ENCODE measurements around the gene NFIC.

NFIC gene

GRCh38 chr19:3431760-3432397 lies 65.5 kb downstream of the NFIC start:
- H3K36me3 ChIP-seq = peaks cover 47% of the 10 kb centered on the region
- no peaks in the 10 kb centered on the region for H3K9me3 ChIP-seq (ENCODE audit: severe bottlenecking)
- no peak for TF ChIP-seq CTCF (IDR thresholded peaks at IDR 0.05; ENCODE audit: low read depth, low read length)
- no peak overlapping the region for H3K4me3 ChIP-seq (ENCODE audit: low read depth, low read length)
- H3K27ac ChIP-seq = no peak overlapping the region
- no peak for DNase-seq
- no peaks in the 10 kb centered on the region for H3K27me3 ChIP-seq (ENCODE audit: insufficient read depth, low read depth, severe bottlenecking)

- H3K36me3 ChIP-seq = peaks cover 48% of the 10 kb centered on the region
- no peaks in the 10 kb centered on the region for H3K27me3 ChIP-seq (ENCODE audit: insufficient read depth, low read depth, severe bottlenecking)
- no peak overlapping the region for H3K4me3 ChIP-seq (ENCODE audit: low read depth, low read length)
- H3K9me3 ChIP-seq (ENCODE audit: severe bottlenecking) = no peaks in the 10 kb centered on the region
- DNase-seq = no peak
- TF ChIP-seq CTCF (IDR thresholded peaks at IDR 0.05; ENCODE audit: low read depth, low read length) = no peak
- no peak overlapping the region for H3K27ac ChIP-seq
These were observed 66.9 kb downstream of the NFIC start for GRCh38 chr19:3433313-3433712.

- Histone ChIP-seq H3K36me3 (peaks cover 53% of the 10 kb centered on the region), H3K27me3 (ENCODE audit: insufficient read depth, low read depth, severe bottlenecking) (no peaks in the 10 kb centered on the region), H3K27ac (no peak overlapping the region), H3K4me3 (ENCODE audit: low read depth, low read length) (no peak overlapping the region), H3K9me3 (ENCODE audit: severe bottlenecking) (no peaks in the 10 kb centered on the region)
- DNase-seq = no peak
- TF ChIP-seq CTCF (IDR thresholded peaks at IDR 0.05; ENCODE audit: low read depth, low read length) = no peak
These were observed 67.6 kb downstream of the NFIC start for GRCh38 chr19:3433805-3434540.

GRCh38 chr19:3434630-3435553 lies 68.5 kb downstream of the NFIC start:
- peaks cover 53% of the 10 kb centered on the region for H3K36me3 ChIP-seq
- TF ChIP-seq CTCF (IDR thresholded peaks at IDR 0.05; ENCODE audit: low read depth, low read length) = no peak
- H3K9me3 ChIP-seq (ENCODE audit: severe bottlenecking) = no peaks in the 10 kb centered on the region
- no peak for DNase-seq
- no peak overlapping the region for H3K27ac ChIP-seq
- no peaks in the 10 kb centered on the region for H3K27me3 ChIP-seq (ENCODE audit: insufficient read depth, low read depth, severe bottlenecking)
- no peak overlapping the region for H3K4me3 ChIP-seq (ENCODE audit: low read depth, low read length)

- no peaks in the 10 kb centered on the region for H3K9me3 ChIP-seq (ENCODE audit: severe bottlenecking)
- H3K36me3 ChIP-seq = peaks cover 51% of the 10 kb centered on the region
- DNase-seq = peak; percentile 78
- no peak overlapping the region for H3K27ac ChIP-seq
- H3K27me3 ChIP-seq (ENCODE audit: insufficient read depth, low read depth, severe bottlenecking) = no peaks in the 10 kb centered on the region
- no peak overlapping the region for H3K4me3 ChIP-seq (ENCODE audit: low read depth, low read length)
- TF ChIP-seq CTCF (IDR thresholded peaks at IDR 0.05; ENCODE audit: low read depth, low read length) = peak; percentile 88
These were observed 73.7 kb downstream of the NFIC start for GRCh38 chr19:3440082-3440481.

Measured in WERI-Rb-1 (cell line).